ENCODE results near the gene WDR54. TPM values are rescaled to one million over a fixed set of nuclear protein-coding genes. Genes with fewer than 3 reads are reported as not detected.

The WDR54 gene
- total RNA-seq, 4 donors from 2014 or later = 2.3 to 7.0 TPM; not detected in 2

GRCh38 chr2:74390606-74391005 is 30.9 kb upstream of the WDR54 start:
- Histone ChIP-seq H3K27ac (no peak overlapping the region), H3K27me3 (no peaks in the 10 kb centered on the region), H3K4me1 (peaks cover 5 to 34% (median 19%) of the 10 kb centered on the region in 4 donors), H3K36me3 (no peaks in the 10 kb centered on the region), H3K9me3 (no peaks in the 10 kb centered on the region), H3K4me3 (peak overlapping the region in 3 of 4 donors; percentile 97 to 98 (median 97))
- WGBS, 2 donors (ENCODE audit: low coverage in 1 of 2) = 62 to 63% methylated on average over 5 of the region's 5 CpGs
- TF ChIP-seq EP300 (IDR thresholded peaks at IDR 0.05; ENCODE audit: low read depth) (no peak), CTCF (IDR thresholded peaks at IDR 0.05) (no peak), POLR2AphosphoS5 (IDR thresholded peaks at IDR 0.05) (no peak), POLR2A (IDR thresholded peaks at IDR 0.05) (no peak)
- DNase-seq = no peak
- intact Hi-C loops (cut with DNase I; ENCODE audit: low total_unique reads) (no loop called here), in situ Hi-C loops (cut with MboI; ENCODE audit: low pct_ligation_motif_present in 1 of 4, low pct_unique_long_range_greater_than_20kb in 1 of 4, low sequenced_read_pairs in 3 of 4) (no loop called here)

GRCh38 chr2:74391209-74391579 is 30.3 kb upstream of the WDR54 start:
- TF ChIP-seq POLR2A (IDR thresholded peaks at IDR 0.05) (no peak), EP300 (IDR thresholded peaks at IDR 0.05; ENCODE audit: low read depth) (no peak), CTCF (IDR thresholded peaks at IDR 0.05) (no peak), POLR2AphosphoS5 (IDR thresholded peaks at IDR 0.05) (no peak)
- Histone ChIP-seq H3K4me3 (peak overlapping the region; percentile 82 to 98 (median 97)), H3K27ac (peak overlapping the region; percentile 89 to 96 (median 92)), H3K9me3 (no peaks in the 10 kb centered on the region), H3K4me1 (peaks cover 5 to 34% (median 19%) of the 10 kb centered on the region in 4 donors), H3K36me3 (no peaks in the 10 kb centered on the region), H3K27me3 (no peaks in the 10 kb centered on the region)
- DNase-seq = no peak
- intact Hi-C loops (cut with DNase I; ENCODE audit: low total_unique reads) (no loop called here), in situ Hi-C loops (cut with MboI; ENCODE audit: low pct_ligation_motif_present in 1 of 4, low pct_unique_long_range_greater_than_20kb in 1 of 4, low sequenced_read_pairs in 3 of 4) (no loop called here)
- 0% methylated on average over 4 to 11 of the region's 11 CpGs for WGBS, 2 donors (ENCODE audit: low coverage in 1 of 2)

GRCh38 chr2:74391580-74392448 is 29.7 kb upstream of the WDR54 start:
- intact Hi-C loops (cut with DNase I; ENCODE audit: low total_unique reads) (no loop called here), in situ Hi-C loops (cut with MboI; ENCODE audit: low pct_ligation_motif_present in 1 of 4, low pct_unique_long_range_greater_than_20kb in 1 of 4, low sequenced_read_pairs in 3 of 4) (no loop called here)
- DNase-seq = peak; percentile 96
- Histone ChIP-seq H3K4me1 (peaks cover 5 to 34% (median 19%) of the 10 kb centered on the region in 4 donors), H3K36me3 (no peaks in the 10 kb centered on the region), H3K4me3 (peak overlapping the region; percentile 82 to 98 (median 97)), H3K27ac (peak overlapping the region; percentile 89 to 96 (median 92)), H3K9me3 (no peaks in the 10 kb centered on the region), H3K27me3 (no peaks in the 10 kb centered on the region)
- no peak for TF ChIP-seq EP300 (IDR thresholded peaks at IDR 0.05; ENCODE audit: low read depth)
- TF ChIP-seq CTCF (IDR thresholded peaks at IDR 0.05) = peak; percentile 96 to 98 (median 97)
- peak in 1 of 3 donors; percentile 62 for TF ChIP-seq POLR2AphosphoS5 (IDR thresholded peaks at IDR 0.05)
- peak; percentile 41 for TF ChIP-seq POLR2A (IDR thresholded peaks at IDR 0.05)
- 2 to 4% methylated on average over 17 to 38 of the region's 62 CpGs for WGBS, 2 donors (ENCODE audit: low coverage in 1 of 2)

GRCh38 chr2:74392449-74392743 is 29.1 kb upstream of the WDR54 start:
- no peak for DNase-seq
- Histone ChIP-seq H3K27me3 (no peaks in the 10 kb centered on the region), H3K27ac (peak overlapping the region in 1 of 4 donors; percentile 94), H3K9me3 (no peaks in the 10 kb centered on the region), H3K36me3 (no peaks in the 10 kb centered on the region), H3K4me1 (peaks cover 5 to 34% (median 19%) of the 10 kb centered on the region in 4 donors), H3K4me3 (peak overlapping the region in 2 of 4 donors; percentile 97)
- intact Hi-C loops (cut with DNase I; ENCODE audit: low total_unique reads) (no loop called here), in situ Hi-C loops (cut with MboI; ENCODE audit: low pct_ligation_motif_present in 1 of 4, low pct_unique_long_range_greater_than_20kb in 1 of 4, low sequenced_read_pairs in 3 of 4) (no loop called here)
- WGBS, 2 donors (ENCODE audit: low coverage in 1 of 2) = 62% methylated on average over 13 of the region's 13 CpGs
- TF ChIP-seq POLR2A (IDR thresholded peaks at IDR 0.05) (no peak), CTCF (IDR thresholded peaks at IDR 0.05) (no peak), EP300 (IDR thresholded peaks at IDR 0.05; ENCODE audit: low read depth) (no peak), POLR2AphosphoS5 (IDR thresholded peaks at IDR 0.05) (no peak)

All from transverse colon (tissue), 4 donors.